ENCODE data around the gene GAPT. TPM values are rescaled to one million over a fixed set of nuclear protein-coding genes. Genes with fewer than 3 reads are reported as not detected.
A peak's percentile ranks its signal among the peaks of the same experiment; 100 is the strongest.

GAPT gene
- polyA plus RNA-seq, 1 of the 3 experiments (the other 2 are of a cell fraction), result not detected

DNA sequence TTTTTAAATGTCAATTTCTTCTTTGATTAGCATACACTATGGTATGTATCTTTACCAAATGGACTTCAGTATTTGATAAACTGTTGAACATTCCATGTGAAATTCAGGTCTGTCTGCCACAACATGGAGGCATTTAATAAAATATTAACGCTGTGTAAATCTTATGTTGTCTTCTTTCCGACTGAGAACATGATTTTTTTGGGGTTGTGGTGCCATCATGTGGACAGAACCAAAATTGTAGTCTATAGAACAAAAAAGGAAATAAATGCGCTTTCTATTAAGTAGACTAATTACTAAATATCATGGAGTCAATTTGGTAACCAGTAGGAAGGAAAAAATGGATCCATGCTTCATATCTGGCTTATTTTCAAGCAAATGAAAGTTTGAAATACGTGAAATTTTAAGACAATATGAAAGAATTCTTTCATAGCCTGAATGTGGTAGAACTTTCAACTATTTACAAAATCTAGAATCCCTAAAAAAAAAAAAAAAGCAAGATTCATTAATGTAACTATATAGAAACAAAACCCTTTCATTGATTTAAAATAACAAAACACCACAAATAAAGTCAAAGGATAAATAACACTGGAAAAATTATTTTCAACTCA is 28.5 kb upstream of the GAPT start (continued):
- TF ChIP-seq EZH2phosphoT487 (IDR thresholded peaks at IDR 0.05; ENCODE audit: borderline replicate concordance, low read depth) (no peak), FOXM1 (IDR thresholded peaks at IDR 0.05; ENCODE audit: low read depth) (no peak), SMC3 (IDR thresholded peaks at IDR 0.05; ENCODE audit: low read depth, low read length) (peak; percentile 80), TCF12 (IDR thresholded peaks at IDR 0.05) (no peak), GABPA (IDR thresholded peaks at IDR 0.05; ENCODE audit: low read depth) (no peak), RXRA (IDR thresholded peaks at IDR 0.05; ENCODE audit: borderline replicate concordance, low read depth) (no peak), EP300 (IDR thresholded peaks at IDR 0.05; ENCODE audit: borderline replicate concordance in 1 of 2, low read depth in 1 of 2, low read length in 1 of 2) (no peak), ELF1 (IDR thresholded peaks at IDR 0.05) (no peak), TEAD4 (IDR thresholded peaks at IDR 0.05; ENCODE audit: borderline replicate concordance, insufficient read depth) (no peak), SIN3A (IDR thresholded peaks at IDR 0.05; ENCODE audit: borderline replicate concordance, low read depth, low read length) (no peak), FOXJ3 (CRISPR knock-in tag; IDR thresholded peaks at IDR 0.05) (no peak), YY1 (IDR thresholded peaks at IDR 0.05; ENCODE audit: low read depth) (0 out of 2 replicates have a peak, but pooled peaks have one; percentile 26)
- TF ChIP-seq, protein P1, sequence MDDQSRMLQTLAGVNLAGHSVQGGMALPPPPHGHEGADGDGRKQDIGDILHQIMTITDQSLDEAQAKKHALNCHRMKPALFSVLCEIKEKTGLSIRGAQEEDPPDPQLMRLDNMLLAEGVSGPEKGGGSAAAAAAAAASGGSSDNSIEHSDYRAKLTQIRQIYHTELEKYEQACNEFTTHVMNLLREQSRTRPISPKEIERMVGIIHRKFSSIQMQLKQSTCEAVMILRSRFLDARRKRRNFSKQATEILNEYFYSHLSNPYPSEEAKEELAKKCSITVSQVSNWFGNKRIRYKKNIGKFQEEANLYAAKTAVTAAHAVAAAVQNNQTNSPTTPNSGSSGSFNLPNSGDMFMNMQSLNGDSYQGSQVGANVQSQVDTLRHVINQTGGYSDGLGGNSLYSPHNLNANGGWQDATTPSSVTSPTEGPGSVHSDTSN (IDR thresholded peaks at IDR 0.05), result no peak
- TF ChIP-seq, protein P2, sequence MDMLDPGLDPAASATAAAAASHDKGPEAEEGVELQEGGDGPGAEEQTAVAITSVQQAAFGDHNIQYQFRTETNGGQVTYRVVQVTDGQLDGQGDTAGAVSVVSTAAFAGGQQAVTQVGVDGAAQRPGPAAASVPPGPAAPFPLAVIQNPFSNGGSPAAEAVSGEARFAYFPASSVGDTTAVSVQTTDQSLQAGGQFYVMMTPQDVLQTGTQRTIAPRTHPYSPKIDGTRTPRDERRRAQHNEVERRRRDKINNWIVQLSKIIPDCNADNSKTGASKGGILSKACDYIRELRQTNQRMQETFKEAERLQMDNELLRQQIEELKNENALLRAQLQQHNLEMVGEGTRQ (IDR thresholded peaks at IDR 0.05; ENCODE audit: borderline replicate concordance, low read depth, low read length), result no peak
- TF ChIP-seq, protein P3, sequence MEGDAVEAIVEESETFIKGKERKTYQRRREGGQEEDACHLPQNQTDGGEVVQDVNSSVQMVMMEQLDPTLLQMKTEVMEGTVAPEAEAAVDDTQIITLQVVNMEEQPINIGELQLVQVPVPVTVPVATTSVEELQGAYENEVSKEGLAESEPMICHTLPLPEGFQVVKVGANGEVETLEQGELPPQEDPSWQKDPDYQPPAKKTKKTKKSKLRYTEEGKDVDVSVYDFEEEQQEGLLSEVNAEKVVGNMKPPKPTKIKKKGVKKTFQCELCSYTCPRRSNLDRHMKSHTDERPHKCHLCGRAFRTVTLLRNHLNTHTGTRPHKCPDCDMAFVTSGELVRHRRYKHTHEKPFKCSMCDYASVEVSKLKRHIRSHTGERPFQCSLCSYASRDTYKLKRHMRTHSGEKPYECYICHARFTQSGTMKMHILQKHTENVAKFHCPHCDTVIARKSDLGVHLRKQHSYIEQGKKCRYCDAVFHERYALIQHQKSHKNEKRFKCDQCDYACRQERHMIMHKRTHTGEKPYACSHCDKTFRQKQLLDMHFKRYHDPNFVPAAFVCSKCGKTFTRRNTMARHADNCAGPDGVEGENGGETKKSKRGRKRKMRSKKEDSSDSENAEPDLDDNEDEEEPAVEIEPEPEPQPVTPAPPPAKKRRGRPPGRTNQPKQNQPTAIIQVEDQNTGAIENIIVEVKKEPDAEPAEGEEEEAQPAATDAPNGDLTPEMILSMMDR (IDR thresholded peaks at IDR 0.05), result peak; percentile 70

DNA sequence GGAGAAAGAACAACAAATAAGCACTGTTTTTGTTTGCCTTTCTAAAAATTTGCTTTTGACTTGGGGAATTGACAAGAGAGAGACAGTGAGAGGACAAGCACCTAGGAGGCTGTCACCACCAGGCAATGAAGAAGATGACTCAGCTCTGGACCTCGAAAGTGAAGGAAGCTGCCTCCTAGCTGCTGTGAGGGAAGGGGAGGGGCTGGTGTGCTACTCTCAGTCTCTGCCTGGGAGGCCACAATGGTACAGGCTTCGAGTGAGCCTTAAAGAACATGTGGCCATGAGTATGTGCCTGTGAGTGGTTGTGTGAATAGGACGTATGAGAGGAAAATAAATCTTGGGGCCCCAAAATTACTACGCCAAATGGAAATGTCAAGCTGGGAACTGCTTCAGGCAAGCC is 24.3 kb upstream of the GAPT start:
- POLR2A ChIA-PET, result no interaction called here
- 56% methylated on average over 4 of the region's 4 CpGs for WGBS (ENCODE audit: low lambda C conversion rate)
- CTCF ChIA-PET, result interaction anchor here (0.6 to 2.1 kb wide), 3 partner anchors 384 to 1169 kb away, joined by 5 to 11 read pairs (median 6); no protein-coding TSS in a partner anchor
- TF ChIP-seq, protein P4, sequence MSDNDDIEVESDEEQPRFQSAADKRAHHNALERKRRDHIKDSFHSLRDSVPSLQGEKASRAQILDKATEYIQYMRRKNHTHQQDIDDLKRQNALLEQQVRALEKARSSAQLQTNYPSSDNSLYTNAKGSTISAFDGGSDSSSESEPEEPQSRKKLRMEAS (IDR thresholded peaks at IDR 0.05; ENCODE audit: low read depth), result peak; percentile 76
- TF ChIP-seq RCOR1 (IDR thresholded peaks at IDR 0.05; ENCODE audit: low read length) (no peak), POLR2AphosphoS5 (IDR thresholded peaks at IDR 0.05; ENCODE audit: low read depth, low read length) (no peak), TCF12 (IDR thresholded peaks at IDR 0.05) (0 out of 2 replicates have a peak, but pooled peaks have one; percentile 5), GATA2 (CRISPR knock-in tag; IDR thresholded peaks at IDR 0.05) (no peak), FOSL2 (IDR thresholded peaks at IDR 0.05; ENCODE audit: borderline replicate concordance, low read depth) (peak; percentile 54; the same call in 1 of the 2 replicates), JUND (IDR thresholded peaks at IDR 0.05) (peak; percentile 14; the same call in 1 of the 2 replicates)
- Histone ChIP-seq H3K36me3 (replicated peaks in 1 of 2; ENCODE audit: control insufficient read depth in 1 of 2, insufficient read depth in 2 of 2, low read length in 1 of 2) (no peaks in the 10 kb centered on the region), H3F3A (replicated peaks; ENCODE audit: insufficient read depth) (no peaks in the 10 kb centered on the region), H3K27ac (ENCODE audit: low read depth in 2 of 2, low read length in 1 of 2) (no peak overlapping the region), H3K4me3 (ENCODE audit: low read depth in 2 of 2, low read length in 1 of 2) (no peak overlapping the region), H2AFZ (ENCODE audit: low read depth) (no peak overlapping the region), H3K79me2 (ENCODE audit: insufficient read depth) (no peaks in the 10 kb centered on the region), H3K9me2 (no peaks in the 10 kb centered on the region), H3K9ac (no peak overlapping the region), H3K9me3 (no peaks in the 10 kb centered on the region), H3K4me1 (ENCODE audit: control insufficient read depth in 1 of 2, insufficient read depth in 2 of 2, low read depth in 1 of 2, low read length in 1 of 2) (peaks cover 0 to 6% of the 10 kb centered on the region in 2 experiments; a peak in 1 of 4 replicates), H3K27me3 (ENCODE audit: insufficient read depth) (no peaks in the 10 kb centered on the region), H4K20me1 (ENCODE audit: insufficient read depth) (no peaks in the 10 kb centered on the region), H3K4me2 (no peak overlapping the region)
- DNase-seq, result no peak

Measured in SK-N-SH (cell line).